ENCODE measurements around the gene LDLRAD2.

DNA sequence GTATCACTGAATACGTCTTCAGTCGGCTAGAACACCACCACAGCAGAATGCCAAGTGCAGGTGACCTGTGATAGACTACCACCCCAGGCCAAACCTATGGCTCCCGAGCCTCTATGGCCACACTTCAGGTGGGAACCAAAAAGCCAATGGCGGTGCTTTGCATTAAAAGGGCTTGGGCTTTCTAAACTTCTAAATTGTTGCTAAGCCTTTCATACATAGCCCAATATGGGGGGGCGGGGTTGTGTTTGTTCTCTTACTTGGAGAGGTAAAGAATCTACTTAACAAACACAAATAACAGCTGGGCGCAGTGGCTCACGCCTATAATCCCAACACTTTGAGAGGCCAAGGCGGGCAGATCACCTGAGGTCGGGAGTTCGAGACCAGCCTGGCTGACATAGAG, 48.8 kb upstream of the LDLRAD2 start:
- TF ChIP-seq ELF1 (IDR thresholded peaks at IDR 0.05; ENCODE audit: borderline replicate concordance, low read depth), result no peak
- no peak for TF ChIP-seq POLR2AphosphoS5 (IDR thresholded peaks at IDR 0.05; ENCODE audit: low read depth, low read length)
- TF ChIP-seq CEBPB (IDR thresholded peaks at IDR 0.05; ENCODE audit: low read depth), result no peak
- TF ChIP-seq SP1 (IDR thresholded peaks at IDR 0.05; ENCODE audit: low read depth), result no peak
- TF ChIP-seq, protein P1, sequence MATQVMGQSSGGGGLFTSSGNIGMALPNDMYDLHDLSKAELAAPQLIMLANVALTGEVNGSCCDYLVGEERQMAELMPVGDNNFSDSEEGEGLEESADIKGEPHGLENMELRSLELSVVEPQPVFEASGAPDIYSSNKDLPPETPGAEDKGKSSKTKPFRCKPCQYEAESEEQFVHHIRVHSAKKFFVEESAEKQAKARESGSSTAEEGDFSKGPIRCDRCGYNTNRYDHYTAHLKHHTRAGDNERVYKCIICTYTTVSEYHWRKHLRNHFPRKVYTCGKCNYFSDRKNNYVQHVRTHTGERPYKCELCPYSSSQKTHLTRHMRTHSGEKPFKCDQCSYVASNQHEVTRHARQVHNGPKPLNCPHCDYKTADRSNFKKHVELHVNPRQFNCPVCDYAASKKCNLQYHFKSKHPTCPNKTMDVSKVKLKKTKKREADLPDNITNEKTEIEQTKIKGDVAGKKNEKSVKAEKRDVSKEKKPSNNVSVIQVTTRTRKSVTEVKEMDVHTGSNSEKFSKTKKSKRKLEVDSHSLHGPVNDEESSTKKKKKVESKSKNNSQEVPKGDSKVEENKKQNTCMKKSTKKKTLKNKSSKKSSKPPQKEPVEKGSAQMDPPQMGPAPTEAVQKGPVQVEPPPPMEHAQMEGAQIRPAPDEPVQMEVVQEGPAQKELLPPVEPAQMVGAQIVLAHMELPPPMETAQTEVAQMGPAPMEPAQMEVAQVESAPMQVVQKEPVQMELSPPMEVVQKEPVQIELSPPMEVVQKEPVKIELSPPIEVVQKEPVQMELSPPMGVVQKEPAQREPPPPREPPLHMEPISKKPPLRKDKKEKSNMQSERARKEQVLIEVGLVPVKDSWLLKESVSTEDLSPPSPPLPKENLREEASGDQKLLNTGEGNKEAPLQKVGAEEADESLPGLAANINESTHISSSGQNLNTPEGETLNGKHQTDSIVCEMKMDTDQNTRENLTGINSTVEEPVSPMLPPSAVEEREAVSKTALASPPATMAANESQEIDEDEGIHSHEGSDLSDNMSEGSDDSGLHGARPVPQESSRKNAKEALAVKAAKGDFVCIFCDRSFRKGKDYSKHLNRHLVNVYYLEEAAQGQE (IDR thresholded peaks at IDR 0.05; ENCODE audit: low read depth), result no peak
- TF ChIP-seq, protein P2, sequence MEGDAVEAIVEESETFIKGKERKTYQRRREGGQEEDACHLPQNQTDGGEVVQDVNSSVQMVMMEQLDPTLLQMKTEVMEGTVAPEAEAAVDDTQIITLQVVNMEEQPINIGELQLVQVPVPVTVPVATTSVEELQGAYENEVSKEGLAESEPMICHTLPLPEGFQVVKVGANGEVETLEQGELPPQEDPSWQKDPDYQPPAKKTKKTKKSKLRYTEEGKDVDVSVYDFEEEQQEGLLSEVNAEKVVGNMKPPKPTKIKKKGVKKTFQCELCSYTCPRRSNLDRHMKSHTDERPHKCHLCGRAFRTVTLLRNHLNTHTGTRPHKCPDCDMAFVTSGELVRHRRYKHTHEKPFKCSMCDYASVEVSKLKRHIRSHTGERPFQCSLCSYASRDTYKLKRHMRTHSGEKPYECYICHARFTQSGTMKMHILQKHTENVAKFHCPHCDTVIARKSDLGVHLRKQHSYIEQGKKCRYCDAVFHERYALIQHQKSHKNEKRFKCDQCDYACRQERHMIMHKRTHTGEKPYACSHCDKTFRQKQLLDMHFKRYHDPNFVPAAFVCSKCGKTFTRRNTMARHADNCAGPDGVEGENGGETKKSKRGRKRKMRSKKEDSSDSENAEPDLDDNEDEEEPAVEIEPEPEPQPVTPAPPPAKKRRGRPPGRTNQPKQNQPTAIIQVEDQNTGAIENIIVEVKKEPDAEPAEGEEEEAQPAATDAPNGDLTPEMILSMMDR (IDR thresholded peaks at IDR 0.05 in 2 of 3, conservative IDR thresholded peaks at IDR 0.05 in 1 of 3; ENCODE audit: borderline replicate concordance in 1 of 3, insufficient read depth in 1 of 3, low read depth in 2 of 3, low read length in 2 of 3), result no peak
- no peak for TF ChIP-seq YY1 (IDR thresholded peaks at IDR 0.05; ENCODE audit: extremely low read depth, insufficient replicate concordance, low read depth, low read length)
- no peak for TF ChIP-seq TCF7L2 (IDR thresholded peaks at IDR 0.05; ENCODE audit: borderline replicate concordance, extremely low read depth, insufficient read depth, insufficient read length)
- TF ChIP-seq CBX3 (IDR thresholded peaks at IDR 0.05; ENCODE audit: low read depth), result no peak
- TF ChIP-seq ZNF274 (IDR thresholded peaks at IDR 0.05; ENCODE audit: low read depth, low read length), result no peak
- no peak for TF ChIP-seq SIN3A (IDR thresholded peaks at IDR 0.05; ENCODE audit: low read depth)
- TF ChIP-seq, protein P3, sequence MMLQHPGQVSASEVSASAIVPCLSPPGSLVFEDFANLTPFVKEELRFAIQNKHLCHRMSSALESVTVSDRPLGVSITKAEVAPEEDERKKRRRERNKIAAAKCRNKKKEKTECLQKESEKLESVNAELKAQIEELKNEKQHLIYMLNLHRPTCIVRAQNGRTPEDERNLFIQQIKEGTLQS (IDR thresholded peaks at IDR 0.05), result no peak
- TF ChIP-seq POLR2A (IDR thresholded peaks at IDR 0.05; ENCODE audit: borderline replicate concordance, extremely low read depth, insufficient read depth, insufficient read length), result no peak
- TF ChIP-seq RAD21 (IDR thresholded peaks at IDR 0.05; ENCODE audit: low read depth), result no peak

Data from HCT116 (cell line).